Vagina (tissue), 2 donors: Measurements from ENCODE around the gene PREP. TPM values are rescaled to one million over a fixed set of nuclear protein-coding genes. Genes with fewer than 3 reads are reported as not detected.

Experiments used
- DNase-seq, 2 donors: peaks; one replicate each; pipeline ENCODE4 v3.0.0-alpha.2; 2017; ENCODE audit errors: extremely low spot score in 2 of 2
- H3K27ac ChIP-seq: fragments of 200-600 bp; sonication (generic); one replicate; pipeline ENCODE4 v1.5.1; 2019
- H3K27me3 ChIP-seq: fragments of 200-600 bp; sonication (generic); one replicate; pipeline ENCODE4 v1.5.1; 2019
- H3K36me3 ChIP-seq, 2 donors: fragments of 200-600 bp; sonication (generic); one replicate each; pipeline ENCODE4 v1.5.1; 2017 to 2019
- H3K4me1 ChIP-seq: fragments of 200-600 bp; sonication (generic); one replicate; pipeline ENCODE4 v1.5.1; 2019
- H3K4me3 ChIP-seq, 2 donors: fragments of 200-600 bp; sonication (generic); 1 replicate in 1 of 2; 2 replicates in 1 of 2; pipeline ENCODE4 v1.5.1; 2016 to 2019
- H3K9me3 ChIP-seq: fragments of 200-600 bp; sonication (generic); one replicate; pipeline ENCODE4 v1.5.1; 2019
- CTCF ChIP-seq, 3 experiments: fragments of 450-650 bp in 2 of 3; fragments of 200-600 bp in 1 of 3; sonication (generic) in 1 of 3; IDR thresholded peaks; one replicate each; pipeline ENCODE4 v1.5.1; 2017 to 2019; ENCODE audit warnings: antibody characterized with exemption in 3 of 3, mild to moderate bottlenecking in 2 of 3, moderate library complexity in 2 of 3
- POLR2A ChIP-seq, 2 donors: fragments of 450-650 bp; IDR thresholded peaks; one replicate each; pipeline ENCODE4 v1.6.1; 2017; ENCODE audit warnings: antibody characterized with exemption in 2 of 2, mild to moderate bottlenecking in 2 of 2, moderate library complexity in 2 of 2
- POLR2AphosphoS5 ChIP-seq, 2 donors: sonication (generic); formaldehyde crosslinking; IDR thresholded peaks; one replicate each; pipeline ENCODE4 v1.9.0; 2017; ENCODE audit warnings: antibody characterized with exemption in 2 of 2, mild to moderate bottlenecking in 2 of 2, low read depth in 1 of 2; ENCODE audit not compliant: insufficient read depth in 1 of 2
- intact Hi-C: fragments of 100-400 bp; cut with DNase I; formaldehyde crosslinking; loops from one replicate; pipeline ENCODE4 v1.15.1; 2023
- total RNA-seq: library from RNA; depleted of rRNA; stranded (reverse); fragments of >200 nt; gene quantifications from one replicate; pipeline ENCODE4 v1.2.3, GENCODE V29; 2016

Gene PREP
- total RNA-seq, 1 donor from 2014 or later = 19.2 TPM

- Histone ChIP-seq H3K9me3 (no peaks in the 10 kb centered on the region), H3K27me3 (no peaks in the 10 kb centered on the region), H3K4me1 (no peaks in the 10 kb centered on the region), H3K27ac (no peak overlapping the region), H3K36me3 (no peaks in the 10 kb centered on the region), H3K4me3 (no peak overlapping the region)
- intact Hi-C loops = no loop called here
- DNase-seq = no peak
- TF ChIP-seq POLR2A (IDR thresholded peaks at IDR 0.05) (no peak), CTCF (IDR thresholded peaks at IDR 0.05) (no peak), POLR2AphosphoS5 (IDR thresholded peaks at IDR 0.05; ENCODE audit: insufficient read depth in 1 of 2, low read depth in 1 of 2) (no peak)
Observed at GRCh38 chr6:105443941-105444340, 41.1 kb upstream of the PREP start.

GRCh38 chr6:105442369-105442768 lies 39.5 kb upstream of the PREP start:
- Histone ChIP-seq H3K9me3 (no peaks in the 10 kb centered on the region), H3K27ac (no peak overlapping the region), H3K27me3 (no peaks in the 10 kb centered on the region), H3K4me3 (no peak overlapping the region), H3K36me3 (no peaks in the 10 kb centered on the region), H3K4me1 (no peaks in the 10 kb centered on the region)
- DNase-seq = no peak
- intact Hi-C loops = no loop called here
- TF ChIP-seq CTCF (IDR thresholded peaks at IDR 0.05) (no peak), POLR2A (IDR thresholded peaks at IDR 0.05) (no peak), POLR2AphosphoS5 (IDR thresholded peaks at IDR 0.05; ENCODE audit: insufficient read depth in 1 of 2, low read depth in 1 of 2) (no peak)

GRCh38 chr6:105437236-105437635 lies 34.4 kb upstream of the PREP start:
- TF ChIP-seq POLR2A (IDR thresholded peaks at IDR 0.05) (no peak), CTCF (IDR thresholded peaks at IDR 0.05) (no peak), POLR2AphosphoS5 (IDR thresholded peaks at IDR 0.05; ENCODE audit: insufficient read depth in 1 of 2, low read depth in 1 of 2) (no peak)
- no peak overlapping the region for H3K27ac ChIP-seq
- H3K4me1 ChIP-seq = no peaks in the 10 kb centered on the region
- H3K36me3 ChIP-seq = no peaks in the 10 kb centered on the region
- no peaks in the 10 kb centered on the region for H3K27me3 ChIP-seq
- intact Hi-C loops = no loop called here
- no peak overlapping the region for H3K4me3 ChIP-seq
- H3K9me3 ChIP-seq = no peaks in the 10 kb centered on the region
- no peak for DNase-seq

GRCh38 chr6:105433723-105434122 lies 30.8 kb upstream of the PREP start:
- DNase-seq = no peak
- H3K27ac ChIP-seq = no peak overlapping the region
- TF ChIP-seq CTCF (IDR thresholded peaks at IDR 0.05) (no peak), POLR2AphosphoS5 (IDR thresholded peaks at IDR 0.05; ENCODE audit: insufficient read depth in 1 of 2, low read depth in 1 of 2) (no peak), POLR2A (IDR thresholded peaks at IDR 0.05) (no peak)
- no peaks in the 10 kb centered on the region for H3K36me3 ChIP-seq
- no peaks in the 10 kb centered on the region for H3K27me3 ChIP-seq
- no peak overlapping the region for H3K4me3 ChIP-seq
- no peaks in the 10 kb centered on the region for H3K9me3 ChIP-seq
- intact Hi-C loops = no loop called here
- peaks cover under 1% of the 10 kb centered on the region for H3K4me1 ChIP-seq

GRCh38 chr6:105432797-105433196 lies 29.9 kb upstream of the PREP start:
- H3K27me3 ChIP-seq = no peaks in the 10 kb centered on the region
- no peak overlapping the region for H3K27ac ChIP-seq
- intact Hi-C loops = no loop called here
- H3K4me3 ChIP-seq = no peak overlapping the region
- no peaks in the 10 kb centered on the region for H3K36me3 ChIP-seq
- no peaks in the 10 kb centered on the region for H3K9me3 ChIP-seq
- H3K4me1 ChIP-seq = peaks cover 9% of the 10 kb centered on the region
- TF ChIP-seq POLR2AphosphoS5 (IDR thresholded peaks at IDR 0.05; ENCODE audit: insufficient read depth in 1 of 2, low read depth in 1 of 2) = no peak
- TF ChIP-seq CTCF (IDR thresholded peaks at IDR 0.05) = no peak
- TF ChIP-seq POLR2A (IDR thresholded peaks at IDR 0.05) = no peak
- no peak for DNase-seq
